Activated T-helper 1 cell treated with anti-CD3 and anti-CD28 coated beads, Interleukin-12 subunit alpha, Interleukin-12 subunit beta, Interleukin-2, Interleukin-4 antibody, amounts not matched to agents 30 ng/mL and 10 ng/mL and 1 ng/mL, durations not matched to agents 14 hours and 24 hours and 36 hours (primary cell): ENCODE data around the gene C9orf50. TPM values are rescaled to one million over a fixed set of nuclear protein-coding genes. Genes with fewer than 3 reads are reported as not detected.

Source experiments
- DNase-seq: peaks from one replicate; pipeline ENCODE4 v3.0.0; 2021; ENCODE audit warnings: low spot score
- H3K27ac Mint-ChIP-seq: one replicate; pipeline ENCODE4 v1.8.0; 2021; ENCODE audit warnings: mild to moderate bottlenecking, mixed read lengths
- H3K27me3 Mint-ChIP-seq: one replicate; pipeline ENCODE4 v1.8.0; 2022; ENCODE audit warnings: mild to moderate bottlenecking, moderate library complexity, mixed read lengths; ENCODE audit not compliant: insufficient read depth
- H3K36me3 Mint-ChIP-seq: one replicate; pipeline ENCODE4 v1.8.0; 2021; ENCODE audit warnings: low read depth, mixed read lengths
- H3K4me1 Mint-ChIP-seq: one replicate; pipeline ENCODE4 v1.8.0; 2021; ENCODE audit warnings: low read depth, mixed read lengths
- H3K4me3 Mint-ChIP-seq: one replicate; pipeline ENCODE4 v1.8.0; 2021; ENCODE audit warnings: mild to moderate bottlenecking, moderate library complexity, mixed read lengths
- H3K9me3 Mint-ChIP-seq: one replicate; pipeline ENCODE4 v1.8.0; 2021; ENCODE audit warnings: mixed read lengths
- intact Hi-C: fragments of 100-400 bp; cut with micrococcal nuclease; formaldehyde crosslinking; loops from one replicate; pipeline ENCODE4 v1.15.1; 2024
- total RNA-seq: library from RNA; stranded (reverse); gene quantifications from 2 replicates; pipeline ENCODE4 v1.2.3, GENCODE V29; 2022

The C9orf50 gene
- total RNA-seq, 1 donor from 2014 or later: not detected

DNA sequence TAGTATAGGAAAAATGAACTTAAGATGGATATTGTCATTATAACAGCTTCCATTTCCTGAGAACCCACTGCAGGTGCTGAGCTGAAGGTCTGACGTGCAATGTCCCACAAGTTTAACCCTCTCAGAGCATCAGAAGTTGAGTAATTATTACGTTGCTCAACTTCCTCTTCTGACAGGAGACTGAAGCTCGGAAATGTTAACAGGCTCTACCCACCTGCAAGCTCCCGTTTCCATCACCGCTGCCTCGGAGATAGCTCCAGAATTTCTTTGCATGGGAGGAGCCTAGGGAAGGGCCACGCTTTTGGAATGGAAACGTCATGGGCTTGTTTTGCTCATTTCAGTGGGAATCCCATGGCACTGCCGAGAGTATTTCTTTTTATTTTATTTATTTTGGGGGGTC lies 4.0 kb upstream of the C9orf50 start:
- Mint-ChIP-seq H3K27me3 (peaks cover 11% of the 10 kb centered on the region), H3K4me3 (peak overlapping the region; percentile 86), H3K36me3 (peaks cover 5% of the 10 kb centered on the region), H3K4me1 (peaks cover 41% of the 10 kb centered on the region), H3K27ac (peak overlapping the region; percentile 93), H3K9me3 (no peaks in the 10 kb centered on the region)
- intact Hi-C loops: loop anchor here (1.0 to 5.0 kb wide), 5 partner anchors 14 to 494 kb away; no protein-coding TSS in a partner anchor
- DNase-seq: no peak

- intact Hi-C loops: loop anchor here (1.0 kb wide), 4 partner anchors 13 to 493 kb away; no protein-coding TSS in a partner anchor
- Mint-ChIP-seq H3K4me1 (peaks cover 41% of the 10 kb centered on the region), H3K27ac (peak overlapping the region; percentile 55), H3K4me3 (peak overlapping the region; percentile 86), H3K9me3 (no peaks in the 10 kb centered on the region), H3K27me3 (peaks cover 15% of the 10 kb centered on the region), H3K36me3 (peaks cover 5% of the 10 kb centered on the region)
- peak; percentile 54 for DNase-seq
Observed at GRCh38 chr9:129624168-129624759, 3.4 kb upstream of the C9orf50 start.

- Mint-ChIP-seq H3K4me1 (peaks cover 32% of the 10 kb centered on the region), H3K9me3 (no peaks in the 10 kb centered on the region), H3K27ac (no peak overlapping the region), H3K36me3 (peaks cover 7% of the 10 kb centered on the region), H3K27me3 (peaks cover 22% of the 10 kb centered on the region), H3K4me3 (no peak overlapping the region)
- no peak for DNase-seq
- intact Hi-C loops: no loop called here
Observed at GRCh38 chr9:129623331-129623730, 2.4 kb upstream of the C9orf50 start.

DNA sequence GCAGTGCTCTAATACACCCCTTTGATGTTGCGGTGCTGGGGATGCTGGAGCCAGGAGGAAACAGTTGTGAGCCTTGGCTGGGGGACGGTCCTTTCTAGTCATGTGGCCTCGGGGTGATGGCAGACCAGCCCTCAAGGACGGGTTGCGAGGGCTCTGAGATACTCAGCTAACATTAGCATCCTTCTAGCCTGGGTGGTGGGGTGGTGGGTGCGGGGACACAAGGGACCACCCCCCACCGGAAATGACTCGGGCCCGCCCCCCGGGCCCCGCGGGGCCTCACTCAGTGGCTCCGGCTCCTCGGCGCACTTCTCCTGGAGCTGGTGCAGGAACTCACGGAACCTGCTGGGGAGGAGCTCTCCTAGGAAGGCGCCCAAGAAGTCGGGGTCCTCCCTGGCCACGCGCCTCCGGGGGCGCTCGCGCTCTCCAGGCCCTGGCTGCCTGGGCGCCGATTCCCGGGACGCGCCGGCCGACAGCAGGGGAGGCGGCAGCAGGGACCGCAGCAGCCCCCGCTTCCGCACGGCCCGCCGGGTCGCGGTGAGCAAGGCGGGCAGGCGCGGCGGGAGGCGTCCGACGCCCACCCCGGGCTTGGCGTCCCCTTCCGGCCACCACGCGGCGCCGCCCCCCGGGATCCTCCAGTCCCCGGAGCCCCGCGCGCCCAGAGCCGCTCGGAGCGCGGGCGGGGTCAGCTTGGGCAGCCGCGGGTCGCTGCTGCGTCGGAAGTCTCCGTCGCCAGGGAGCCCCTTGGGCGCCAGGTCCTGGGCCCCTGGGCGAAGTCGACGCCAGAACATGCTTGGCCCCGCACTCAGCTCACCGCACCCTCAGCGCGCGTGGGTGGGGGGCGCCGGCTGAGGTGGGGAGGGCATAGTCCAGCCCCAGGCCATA lies 873 bp downstream of the C9orf50 start:
- Mint-ChIP-seq H3K4me1 (peaks cover 12% of the 10 kb centered on the region), H3K27ac (no peak overlapping the region), H3K9me3 (no peaks in the 10 kb centered on the region), H3K36me3 (peaks cover 2% of the 10 kb centered on the region), H3K4me3 (no peak overlapping the region), H3K27me3 (peaks cover 35% of the 10 kb centered on the region)
- intact Hi-C loops: no loop called here
- no peak for DNase-seq

DNA sequence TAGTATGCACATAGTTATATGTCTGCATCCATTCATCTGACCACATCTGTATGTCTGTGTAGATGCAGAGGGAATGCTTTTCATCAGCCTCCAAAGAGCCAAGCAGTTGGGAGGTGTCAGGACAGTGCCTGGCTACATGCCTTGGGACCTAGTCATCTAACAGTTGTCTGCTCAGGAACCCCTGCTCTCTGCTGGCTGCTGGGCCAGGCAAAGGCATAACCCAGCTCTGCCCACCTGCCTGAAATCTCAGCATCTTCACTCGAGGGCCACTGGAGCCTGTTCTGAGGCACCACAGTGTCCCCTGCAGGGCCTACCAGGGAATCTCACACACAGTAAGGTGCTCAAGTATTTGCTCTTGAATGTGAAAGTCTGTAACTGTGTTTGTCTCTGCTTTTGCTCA lies 3.7 kb downstream of the C9orf50 start:
- intact Hi-C loops: no loop called here

GRCh38 chr9:129615407-129616285 lies 5.3 kb downstream of the C9orf50 start:
- intact Hi-C loops: no loop called here
- Mint-ChIP-seq H3K4me3 (no peak overlapping the region), H3K36me3 (peaks cover 2% of the 10 kb centered on the region), H3K9me3 (no peaks in the 10 kb centered on the region), H3K27ac (no peak overlapping the region), H3K4me1 (peaks cover 5% of the 10 kb centered on the region), H3K27me3 (peaks cover 27% of the 10 kb centered on the region)
- DNase-seq: no peak

More for the DNA sequence above, 3.7 kb downstream of the C9orf50 start:
- Mint-ChIP-seq H3K4me3 (no peak overlapping the region), H3K27me3 (peaks cover 35% of the 10 kb centered on the region), H3K36me3 (peaks cover 2% of the 10 kb centered on the region), H3K9me3 (no peaks in the 10 kb centered on the region), H3K4me1 (no peaks in the 10 kb centered on the region), H3K27ac (no peak overlapping the region)
- DNase-seq: no peak

DNA sequence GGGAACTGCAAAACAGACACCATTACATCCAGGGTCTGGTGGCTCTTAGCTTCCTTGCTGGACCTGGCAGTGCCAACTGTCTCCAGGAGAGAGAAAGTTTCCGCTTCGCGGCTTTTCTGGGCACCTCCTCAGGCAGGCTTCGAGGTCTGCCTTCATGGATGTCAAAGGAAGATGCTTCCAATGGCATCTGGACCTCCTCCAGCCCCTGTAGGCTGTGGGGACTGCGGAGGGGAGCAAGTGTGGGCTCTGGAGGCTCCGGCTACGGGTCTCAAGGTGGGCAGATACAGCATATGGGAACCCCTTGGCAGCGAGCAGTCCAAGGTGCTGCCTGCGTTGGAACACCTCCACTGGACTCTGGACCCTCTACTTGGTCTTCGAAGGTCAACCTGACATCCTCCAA lies 6.0 kb downstream of the C9orf50 start:
- DNase-seq: no peak
- H3K4me3 Mint-ChIP-seq: no peak overlapping the region
- peaks cover 27% of the 10 kb centered on the region for H3K27me3 Mint-ChIP-seq
- H3K4me1 Mint-ChIP-seq: peaks cover 6% of the 10 kb centered on the region
- H3K36me3 Mint-ChIP-seq: peaks cover 2% of the 10 kb centered on the region
- H3K27ac Mint-ChIP-seq: no peak overlapping the region
- H3K9me3 Mint-ChIP-seq: no peaks in the 10 kb centered on the region
- intact Hi-C loops: loop anchor here (5.0 kb wide), 2 partner anchors 293 to 358 kb away; no protein-coding TSS in a partner anchor

GRCh38 chr9:129613520-129614175 lies 7.3 kb downstream of the C9orf50 start:
- Mint-ChIP-seq H3K4me3 (no peak overlapping the region), H3K4me1 (peaks cover 14% of the 10 kb centered on the region), H3K27ac (no peak overlapping the region), H3K27me3 (peaks cover 16% of the 10 kb centered on the region), H3K36me3 (peaks cover 2% of the 10 kb centered on the region), H3K9me3 (no peaks in the 10 kb centered on the region)
- intact Hi-C loops: loop anchor here (5.0 kb wide), 2 partner anchors 291 to 356 kb away; no protein-coding TSS in a partner anchor
- DNase-seq: no peak

DNA sequence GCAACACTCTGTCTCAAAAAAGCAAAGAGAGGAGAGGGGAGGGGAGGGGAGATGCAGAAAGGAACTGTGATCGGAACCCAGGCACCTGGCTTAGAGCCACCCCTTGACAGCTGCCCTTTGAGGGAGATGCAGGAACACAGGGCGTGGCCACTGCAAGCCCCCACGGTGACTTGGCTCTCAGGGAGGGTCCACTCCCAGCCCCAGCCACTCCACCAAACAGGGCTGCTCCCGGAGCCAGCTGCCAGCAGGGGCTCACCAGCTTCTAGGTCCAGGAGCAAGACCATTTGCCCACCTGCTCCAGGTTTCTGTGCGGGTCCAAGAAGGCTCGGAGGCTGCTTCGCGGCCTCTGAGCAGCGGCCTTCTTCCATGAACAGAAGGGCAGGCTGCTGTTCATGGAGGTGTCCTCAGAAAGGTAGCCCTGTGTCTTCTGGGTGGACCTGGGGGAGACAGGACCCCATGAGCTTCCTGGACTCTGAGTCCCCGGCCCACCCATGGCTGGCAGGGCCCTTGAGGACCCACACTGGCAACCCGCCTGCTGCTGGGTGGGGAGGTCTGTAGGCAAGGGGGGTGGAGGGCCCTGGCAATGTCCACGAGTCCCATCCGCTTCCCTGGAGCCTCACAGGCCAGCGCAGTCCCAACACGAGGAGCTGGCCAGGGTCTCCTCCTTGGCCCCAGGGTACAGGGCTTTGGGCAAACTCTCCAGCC lies 7.9 kb downstream of the C9orf50 start:
- Mint-ChIP-seq H3K4me1 (peaks cover 20% of the 10 kb centered on the region), H3K27me3 (peaks cover 11% of the 10 kb centered on the region), H3K36me3 (no peaks in the 10 kb centered on the region), H3K4me3 (no peak overlapping the region), H3K27ac (no peak overlapping the region), H3K9me3 (no peaks in the 10 kb centered on the region)
- DNase-seq: no peak
- intact Hi-C loops: loop anchor here (5.0 kb wide), 2 partner anchors 291 to 356 kb away; no protein-coding TSS in a partner anchor

DNA sequence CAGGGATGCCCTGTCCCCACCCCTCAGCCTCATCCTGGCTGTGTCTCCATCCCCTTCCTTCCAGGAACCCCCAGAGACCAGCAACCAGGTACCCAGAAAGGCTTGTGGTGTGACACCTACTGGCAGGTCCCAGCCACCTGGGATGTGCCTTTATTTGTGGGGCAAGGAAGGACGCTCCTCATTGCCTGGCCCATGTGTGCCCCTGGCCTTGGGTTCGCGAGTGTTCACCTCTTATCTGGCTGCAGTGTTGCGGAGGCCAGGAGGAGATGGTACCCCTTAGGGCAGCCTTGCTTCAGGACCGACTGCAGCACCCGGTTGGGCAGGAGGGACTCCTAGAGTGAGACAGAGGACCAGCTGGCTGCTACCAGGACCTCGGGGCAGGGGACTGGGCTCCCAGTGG lies 8.8 kb downstream of the C9orf50 start:
- Mint-ChIP-seq H3K4me3 (no peak overlapping the region), H3K4me1 (peaks cover 28% of the 10 kb centered on the region), H3K27ac (no peak overlapping the region), H3K9me3 (no peaks in the 10 kb centered on the region), H3K36me3 (no peaks in the 10 kb centered on the region), H3K27me3 (peaks cover 5% of the 10 kb centered on the region)
- intact Hi-C loops: loop anchor here (5.0 kb wide), 2 partner anchors 290 to 355 kb away; no protein-coding TSS in a partner anchor
- DNase-seq: no peak

DNA sequence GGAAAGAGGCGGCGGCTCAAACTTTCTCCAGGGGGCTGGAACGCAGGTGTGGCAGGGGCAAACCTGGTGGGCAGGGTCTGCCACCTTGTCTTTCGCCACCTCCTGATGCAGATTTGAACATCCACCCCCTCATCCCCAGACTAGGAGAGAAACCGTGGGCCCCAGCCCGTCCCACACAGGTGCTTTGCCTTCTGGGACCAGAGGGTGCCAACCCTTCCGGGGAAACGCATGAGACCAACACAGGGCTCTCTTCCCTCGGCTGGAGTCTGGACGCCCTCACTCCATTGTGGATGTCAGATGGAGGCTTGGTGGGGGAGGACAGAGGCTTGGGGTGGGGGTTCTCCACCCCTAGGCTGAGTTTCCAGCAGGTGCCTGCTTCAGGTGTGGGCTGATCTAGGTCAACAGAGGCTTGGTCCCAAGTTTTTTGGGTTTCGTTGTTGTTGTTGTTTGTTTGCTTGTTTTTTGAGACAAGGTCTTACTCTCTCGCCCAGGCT lies 9.5 kb downstream of the C9orf50 start:
- intact Hi-C loops: loop anchor here (1.0 to 5.0 kb wide), 7 partner anchors 13 to 481 kb away; no protein-coding TSS in a partner anchor
- H3K36me3 Mint-ChIP-seq: no peaks in the 10 kb centered on the region
- peak overlapping the region; percentile 82 for H3K4me3 Mint-ChIP-seq
- no peak for DNase-seq
- peak overlapping the region; percentile 83 for H3K27ac Mint-ChIP-seq
- H3K4me1 Mint-ChIP-seq: peaks cover 36% of the 10 kb centered on the region
- no peaks in the 10 kb centered on the region for H3K9me3 Mint-ChIP-seq
- peaks cover 5% of the 10 kb centered on the region for H3K27me3 Mint-ChIP-seq
